Left colon (tissue), 2 donors: Measurements from ENCODE around the gene PRLHR. TPM values are rescaled to one million over a fixed set of nuclear protein-coding genes. Genes with fewer than 3 reads are reported as not detected.

ENCODE experiments used
- ATAC-seq: fragments of 200-7000 bp; cut with Tn5 transposase; one replicate; pipeline ENCODE4 v1.9.1; 2020; ENCODE audit warnings: mild to moderate bottlenecking, moderate library complexity
- DNase-seq, 2 donors: peaks; one replicate each; pipeline ENCODE4 v3.0.0-alpha.2; 2020
- intact Hi-C, 2 donors: fragments of 100-400 bp; cut with DNase I in 1 of 2; cut with micrococcal nuclease in 1 of 2; formaldehyde crosslinking; loops; one replicate each; pipeline versions ENCODE4 v1.11.2 to v1.14.0; 2022; cut with DNase I, micrococcal nuclease
- total RNA-seq, 2 donors: library from RNA; stranded (reverse); fragmentation: NEBNext Ultra II Directional; extraction: Animal tissue kit (Norgen Biotek cat#: 25700); gene quantifications; one replicate each; pipeline ENCODE4 v1.2.1, GENCODE V29; 2021
- donor health status: DM: no; HTN: no; CAD: no.
- donor health status: DM: yes; HTN: yes; CAD: no.

PRLHR gene
- total RNA-seq, 2 donors from 2014 or later = not detected

DNA sequence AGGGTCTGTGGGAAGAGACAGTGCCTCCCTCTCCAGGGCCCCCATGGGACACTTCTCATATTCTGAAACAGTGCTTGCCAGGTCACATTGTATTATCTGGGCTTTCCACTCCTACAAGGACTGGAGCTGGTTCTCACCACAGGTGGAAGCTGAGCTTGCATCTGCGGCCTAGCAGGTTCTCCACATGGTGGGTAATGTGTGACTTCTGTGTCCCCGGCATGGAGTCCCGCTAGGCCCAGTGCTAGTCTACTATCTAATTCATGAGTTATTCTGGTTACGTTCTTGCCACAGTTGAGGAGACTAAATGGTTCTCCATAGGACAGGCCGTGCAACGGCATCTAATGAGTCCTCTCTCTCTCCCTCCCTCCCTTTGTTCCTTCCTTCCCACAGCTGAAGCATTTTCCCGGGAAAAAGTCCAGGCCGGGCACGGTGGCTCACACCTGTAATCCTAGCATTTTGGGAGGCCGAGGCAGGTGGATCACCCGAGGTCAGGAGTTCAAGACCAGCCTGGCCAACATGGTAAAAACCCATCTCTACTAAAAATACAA is 27.7 kb downstream of the PRLHR start:
- ATAC-seq (no peak), DNase-seq (no peak)
- intact Hi-C loops = loop anchor here in 1 of 2 donors (2.0 kb wide), 1 partner anchor 153 kb away; no protein-coding TSS in a partner anchor

DNA sequence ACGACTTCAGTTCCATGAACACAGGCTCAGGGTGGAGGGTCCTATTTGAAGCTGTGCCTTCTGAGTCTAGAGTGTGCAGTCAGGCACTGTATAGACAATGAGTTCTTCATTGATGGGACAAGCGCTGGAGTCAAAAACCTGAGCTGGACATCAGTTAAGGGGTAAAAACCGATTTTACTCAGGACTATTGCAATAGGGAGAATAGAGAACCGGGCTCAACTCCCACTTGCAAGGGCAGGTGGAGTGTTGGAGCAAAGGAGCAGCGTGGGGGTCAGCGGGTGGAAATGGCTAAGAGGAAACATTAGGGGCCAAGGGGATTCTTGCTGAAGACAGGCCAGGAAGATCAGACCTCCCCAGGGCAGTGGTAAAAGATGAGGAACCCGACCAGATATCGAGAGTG is 28.5 kb downstream of the PRLHR start:
- DNase-seq (no peak), ATAC-seq (no peak)
- intact Hi-C loops = no loop called here

DNA sequence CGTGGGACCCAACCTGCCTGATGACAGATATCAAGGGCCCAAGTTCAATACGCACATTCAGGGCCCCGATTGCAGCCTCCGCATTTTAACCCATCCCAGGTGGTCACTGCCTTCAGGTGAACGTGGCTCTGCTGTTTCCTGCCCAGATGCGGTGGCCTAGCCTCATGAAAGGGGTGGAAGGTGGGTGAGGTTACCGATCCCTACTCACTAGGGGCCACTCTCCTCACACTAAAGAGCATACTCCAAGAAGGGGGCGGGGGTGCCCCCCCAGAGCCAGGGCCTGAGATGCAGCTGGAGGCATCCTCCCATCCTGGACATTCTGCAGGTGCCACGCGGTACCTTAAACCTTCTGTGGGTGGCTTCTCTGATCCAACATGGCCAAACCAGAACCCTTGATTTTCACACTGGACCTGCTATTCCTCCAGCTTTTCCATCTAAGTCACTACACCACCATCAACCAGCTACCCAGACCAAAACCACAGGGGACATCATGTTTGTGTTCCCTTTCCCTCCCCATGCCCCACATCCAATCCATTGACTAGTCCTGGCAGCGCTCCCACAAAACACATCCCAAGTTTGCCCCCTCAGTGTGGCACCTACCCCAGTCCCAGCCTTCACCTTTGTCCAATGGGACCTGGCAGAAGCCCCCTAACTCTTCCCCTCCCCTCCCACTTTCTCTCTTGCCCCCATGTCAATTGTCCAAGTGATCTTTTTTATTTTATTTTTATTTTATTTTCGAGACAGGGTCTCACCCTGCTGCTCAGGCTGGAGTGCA is 30.0 kb downstream of the PRLHR start:
- DNase-seq (no peak), ATAC-seq (no peak)
- intact Hi-C loops = no loop called here

DNA sequence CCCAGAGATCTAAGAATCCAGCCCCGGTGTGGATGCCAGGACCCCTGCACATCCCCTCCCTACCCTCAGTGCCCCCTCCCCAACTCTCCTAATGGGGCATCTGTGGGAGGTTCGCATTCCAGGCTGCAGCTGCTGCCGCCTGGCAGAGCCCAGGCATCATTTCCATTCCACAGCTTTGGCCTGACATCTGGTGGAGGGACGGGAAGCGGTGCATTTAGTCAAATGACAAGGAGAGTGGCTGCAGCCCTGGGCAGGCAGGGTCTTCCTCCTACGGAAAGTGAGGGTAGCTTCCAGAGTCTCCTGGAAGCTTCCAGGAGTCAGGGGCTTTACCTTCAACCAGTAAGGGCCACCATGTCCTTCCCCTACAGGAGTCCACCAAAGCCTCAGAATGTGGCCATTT is 30.8 kb downstream of the PRLHR start:
- ATAC-seq (no peak), DNase-seq (no peak)
- intact Hi-C loops = no loop called here

DNA sequence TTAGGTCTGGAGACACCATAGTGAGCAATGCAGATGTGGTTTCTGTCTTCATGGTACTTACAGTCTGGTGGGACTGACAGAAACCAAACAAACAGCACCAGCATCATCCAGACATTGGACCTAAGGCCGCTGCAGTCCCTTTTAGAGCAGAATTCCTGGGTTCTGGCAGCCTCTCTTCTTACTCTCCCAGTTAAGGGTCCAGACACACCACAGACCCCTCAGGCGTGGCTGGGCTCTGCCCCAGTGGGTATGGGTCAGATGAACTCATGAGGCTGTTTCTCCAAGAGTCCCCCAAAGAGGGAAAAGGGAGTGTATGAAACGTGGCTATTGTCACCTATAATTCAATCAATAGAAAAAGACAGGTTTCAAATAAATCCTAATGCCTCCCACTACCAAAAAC is 31.3 kb downstream of the PRLHR start:
- intact Hi-C loops = no loop called here
- no peak for DNase-seq
- ATAC-seq = no peak

DNA sequence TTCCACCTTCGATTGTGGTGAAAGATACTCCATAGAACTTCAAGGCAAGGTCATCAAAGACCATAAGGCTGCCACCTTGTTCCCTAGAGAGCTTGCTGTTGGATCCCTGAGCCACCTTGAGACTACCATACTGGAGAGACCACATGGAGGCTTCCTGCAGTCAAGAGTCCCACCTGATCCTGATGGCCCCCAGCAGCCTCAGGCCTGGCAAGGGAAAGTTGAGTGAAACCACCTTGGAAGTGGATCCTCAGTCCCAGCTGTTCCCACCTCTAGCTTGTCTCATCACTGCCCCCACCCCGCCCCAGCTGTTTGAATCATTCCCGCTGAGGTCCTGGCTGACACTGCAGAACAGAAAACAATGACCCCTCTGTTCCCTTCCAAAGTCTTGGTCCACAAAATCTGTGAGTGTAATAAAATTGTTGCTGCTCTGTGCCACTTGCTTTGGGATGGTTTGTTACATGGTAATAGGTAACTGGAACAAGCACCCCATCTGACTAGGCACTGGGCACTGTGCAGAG is 32.0 kb downstream of the PRLHR start:
- DNase-seq (no peak), ATAC-seq (no peak)
- intact Hi-C loops = no loop called here

DNA sequence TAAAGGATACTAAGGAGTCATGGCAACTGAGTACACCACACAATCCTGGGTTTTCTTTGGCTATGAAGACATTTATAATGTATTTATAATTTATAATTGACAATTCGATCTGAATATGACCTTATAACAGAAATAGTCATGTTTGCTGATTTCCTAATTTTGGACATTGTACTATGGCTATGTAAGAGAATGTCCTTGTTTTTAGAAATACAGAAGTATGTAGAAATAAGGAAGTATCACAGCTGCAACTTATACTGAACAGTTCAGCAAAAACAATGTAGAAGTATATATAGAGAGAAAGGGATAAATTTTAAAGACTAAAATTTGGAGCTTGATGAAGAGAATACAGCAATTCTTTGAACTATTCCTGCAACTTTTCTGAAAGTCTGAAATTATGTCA is 32.6 kb downstream of the PRLHR start:
- ATAC-seq (no peak), DNase-seq (no peak)
- intact Hi-C loops = no loop called here

DNA sequence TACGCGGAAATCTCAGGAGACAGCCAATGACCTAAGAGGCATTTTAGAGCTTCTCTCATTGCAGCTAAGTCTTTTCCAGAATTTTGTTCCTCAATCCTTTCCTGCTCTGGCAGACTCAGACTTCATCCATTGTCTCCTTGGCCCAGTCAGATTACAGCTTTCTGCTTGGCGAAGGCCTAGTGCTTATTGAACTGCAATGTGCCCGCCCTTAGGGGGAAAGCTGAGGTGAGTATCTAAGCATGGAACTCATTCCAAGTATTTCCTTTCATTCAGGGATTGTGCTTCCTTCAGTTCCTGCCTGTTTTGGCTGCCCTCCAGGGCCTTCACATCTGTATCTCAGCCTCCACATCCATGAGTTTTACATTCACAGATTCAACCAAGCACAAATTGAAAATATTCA is 37.5 kb downstream of the PRLHR start:
- DNase-seq = no peak
- intact Hi-C loops = no loop called here
- no peak for ATAC-seq

DNA sequence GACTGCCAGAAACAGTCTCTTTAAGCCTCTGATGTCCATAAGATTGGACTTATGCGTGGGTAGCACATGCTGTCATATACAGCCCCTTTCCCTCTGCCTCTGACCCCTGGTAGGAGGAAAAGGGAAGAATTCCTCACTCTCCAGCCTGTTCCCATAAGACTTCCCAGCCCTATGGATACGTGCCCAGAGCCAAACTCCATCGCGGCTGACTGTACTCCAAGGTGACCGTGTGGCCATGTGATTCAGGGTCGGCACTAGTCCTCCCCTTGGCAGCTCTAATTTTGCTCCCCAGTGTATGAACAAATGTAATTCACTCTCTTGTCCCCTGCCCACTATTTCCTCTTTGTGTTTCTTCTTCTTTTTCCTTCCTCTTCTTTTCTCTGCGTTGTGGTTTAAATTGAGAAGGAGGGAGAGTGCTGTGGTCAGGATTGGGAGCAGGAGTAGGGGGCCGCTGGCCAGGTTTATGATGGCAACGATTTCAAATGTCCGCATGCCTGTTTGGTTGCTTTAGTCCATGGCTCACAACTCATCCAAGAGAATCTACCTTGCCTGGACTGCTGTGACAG is 43.8 kb downstream of the PRLHR start:
- ATAC-seq = no peak
- no peak for DNase-seq
- intact Hi-C loops = no loop called here

DNA sequence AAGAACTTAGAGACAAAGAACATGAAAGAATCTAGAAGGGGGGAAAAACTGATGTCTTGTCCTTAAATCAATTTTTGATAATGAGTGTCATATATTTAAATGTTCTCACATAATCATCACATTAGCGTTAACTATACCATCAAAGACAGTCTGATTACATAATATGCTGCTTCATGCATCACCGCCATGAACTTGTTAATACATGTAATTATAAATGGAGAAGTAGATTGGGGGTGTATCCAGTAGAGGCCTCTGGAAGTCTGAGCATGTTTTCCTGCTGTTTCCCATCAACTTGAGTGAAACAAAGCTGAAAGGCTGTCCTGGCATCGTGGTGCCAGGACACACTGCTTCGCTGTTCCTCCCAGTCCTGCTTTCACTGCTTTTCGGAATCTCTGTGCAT is 48.2 kb downstream of the PRLHR start:
- ATAC-seq (no peak), DNase-seq (no peak)
- intact Hi-C loops = no loop called here

DNA sequence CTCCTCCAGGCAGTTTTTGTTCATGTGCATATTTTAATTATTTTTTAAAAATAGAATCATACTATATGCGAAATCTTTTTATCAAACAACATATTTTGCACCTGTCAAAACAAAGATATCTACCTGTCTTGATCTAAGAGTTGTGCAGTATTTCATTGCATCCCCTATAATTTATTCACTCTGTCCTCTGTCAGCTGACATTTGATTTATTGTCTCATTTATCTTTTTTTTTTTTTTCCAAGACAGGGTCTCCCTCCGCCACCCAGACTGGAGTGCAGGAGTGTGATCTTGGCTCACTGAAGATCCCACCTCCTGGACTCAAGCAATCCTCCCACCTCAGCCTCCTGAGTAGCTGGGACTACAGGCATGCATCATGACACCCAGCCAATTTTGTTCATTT is 49.0 kb downstream of the PRLHR start:
- intact Hi-C loops = no loop called here
- DNase-seq (no peak), ATAC-seq (no peak)

DNA sequence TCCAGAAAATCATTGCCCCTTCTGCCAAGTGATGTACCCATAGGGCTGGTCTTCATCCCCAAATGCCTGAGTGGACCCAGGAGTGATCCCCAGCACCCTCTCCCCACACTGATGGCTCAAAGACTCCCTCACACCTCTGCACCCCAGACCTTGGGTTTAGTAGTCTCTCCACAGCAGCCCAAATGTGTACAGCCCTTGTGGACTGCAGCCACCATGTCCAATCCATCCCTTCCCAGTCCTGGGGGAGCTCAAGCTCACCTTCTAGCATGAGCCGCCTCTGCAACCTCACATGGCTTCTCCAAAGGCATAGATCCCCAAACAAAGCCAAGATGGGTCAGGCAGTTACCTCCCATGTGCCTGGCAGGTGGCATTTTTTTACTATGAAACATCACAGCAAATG is 50.1 kb downstream of the PRLHR start:
- intact Hi-C loops = no loop called here
- ATAC-seq (no peak), DNase-seq (no peak)

DNA sequence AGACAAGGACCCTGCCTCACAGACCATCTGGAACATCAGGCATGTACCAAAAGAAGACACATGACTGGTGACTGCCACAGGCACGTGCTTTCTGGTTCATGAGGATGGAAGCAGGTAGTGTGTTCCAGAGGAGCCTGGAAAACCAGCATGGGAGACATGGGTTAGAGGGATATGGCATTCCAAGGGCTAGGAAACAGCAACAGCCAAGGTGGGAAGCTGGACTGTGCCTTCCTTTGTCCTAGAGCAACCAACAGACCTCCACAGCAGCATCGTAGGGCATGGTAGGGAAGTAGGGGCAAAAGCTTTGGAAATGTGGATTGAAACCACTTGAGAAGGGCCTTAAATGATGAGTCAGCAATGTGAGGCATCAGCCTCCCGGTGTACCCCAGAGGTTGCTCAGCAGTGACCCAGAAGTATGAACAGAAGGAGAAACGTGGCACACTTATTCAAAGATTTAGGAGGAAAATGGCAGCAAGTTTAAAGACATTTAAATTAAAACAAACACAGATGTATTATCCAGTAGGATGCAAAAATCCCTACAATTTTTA is 51.0 kb downstream of the PRLHR start:
- ATAC-seq (no peak), DNase-seq (no peak)
- intact Hi-C loops = no loop called here

DNA sequence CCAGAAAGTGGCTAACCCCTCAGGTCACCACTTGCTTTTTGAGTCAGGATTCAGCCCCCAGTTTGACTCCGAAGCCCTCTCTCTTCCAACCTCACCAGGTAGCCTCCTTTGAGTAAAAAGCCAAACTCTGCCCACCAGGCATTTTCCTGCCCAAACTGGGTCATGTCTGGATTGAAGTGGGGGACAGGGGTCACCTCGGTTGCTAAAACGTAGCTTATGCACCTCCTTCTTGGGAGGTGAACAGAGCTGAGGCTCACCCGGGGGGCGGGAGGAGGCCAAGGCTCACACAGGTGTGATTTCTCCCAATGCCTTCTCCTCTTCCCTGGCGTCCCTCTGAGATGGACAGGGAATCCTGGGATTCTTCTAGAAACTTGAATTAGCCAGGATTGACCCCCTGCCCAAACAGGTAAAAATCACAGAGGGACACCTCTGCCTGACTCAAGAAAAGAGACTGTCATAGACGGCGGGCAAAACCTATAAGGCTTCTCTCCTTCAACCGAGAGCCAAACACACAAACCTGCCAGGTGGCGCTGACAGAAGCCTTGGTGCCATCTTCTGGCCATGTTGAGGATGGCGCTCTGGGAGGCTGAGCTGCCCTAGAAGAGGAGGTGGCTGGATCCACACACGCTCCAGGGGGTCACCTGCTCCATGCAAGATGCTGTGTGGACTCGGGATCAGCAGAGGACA is 51.6 kb downstream of the PRLHR start:
- intact Hi-C loops = no loop called here
- ATAC-seq = peak; percentile 92
- peak; percentile 34 to 52 for DNase-seq

DNA sequence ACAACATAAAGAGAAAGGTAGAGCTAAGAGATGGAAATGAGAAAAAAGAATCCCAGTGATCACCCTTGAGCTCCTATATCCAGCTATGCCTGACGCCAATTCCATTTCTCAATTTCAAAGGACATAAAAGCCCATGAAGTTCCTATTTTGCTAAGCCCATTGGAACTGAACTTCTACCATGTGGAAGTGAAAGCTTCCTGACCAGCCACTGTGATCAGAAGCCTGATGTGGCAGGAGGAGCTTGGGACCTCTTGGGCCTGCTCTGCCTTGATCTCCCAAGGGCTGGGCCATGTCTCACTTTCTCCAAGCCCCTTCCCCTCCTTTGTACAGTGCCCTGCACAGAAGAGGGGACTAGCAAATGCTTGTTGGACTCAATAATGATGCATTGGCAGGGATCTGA is 52.7 kb downstream of the PRLHR start:
- no peak for ATAC-seq
- DNase-seq = no peak
- intact Hi-C loops = no loop called here

DNA sequence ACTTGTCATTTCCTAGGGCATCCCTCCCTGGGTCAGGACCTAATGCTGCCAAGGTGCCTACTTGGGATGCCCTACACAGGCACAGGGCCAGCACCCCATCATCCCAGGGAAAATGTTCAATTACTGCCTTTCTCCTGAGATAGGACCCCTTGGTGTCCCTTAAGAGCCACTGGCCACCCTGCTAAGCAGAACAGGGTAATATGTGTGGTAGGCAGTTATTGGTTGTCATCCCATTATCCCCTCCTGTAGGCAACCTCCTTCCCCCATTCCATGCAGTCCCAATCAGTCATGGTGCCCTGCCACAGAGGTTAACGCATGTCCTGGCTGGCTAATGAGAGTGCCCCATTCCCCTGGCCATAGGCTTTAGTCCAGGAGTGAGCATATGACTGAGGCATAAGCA is 53.2 kb downstream of the PRLHR start:
- intact Hi-C loops = no loop called here
- ATAC-seq (no peak), DNase-seq (no peak)

DNA sequence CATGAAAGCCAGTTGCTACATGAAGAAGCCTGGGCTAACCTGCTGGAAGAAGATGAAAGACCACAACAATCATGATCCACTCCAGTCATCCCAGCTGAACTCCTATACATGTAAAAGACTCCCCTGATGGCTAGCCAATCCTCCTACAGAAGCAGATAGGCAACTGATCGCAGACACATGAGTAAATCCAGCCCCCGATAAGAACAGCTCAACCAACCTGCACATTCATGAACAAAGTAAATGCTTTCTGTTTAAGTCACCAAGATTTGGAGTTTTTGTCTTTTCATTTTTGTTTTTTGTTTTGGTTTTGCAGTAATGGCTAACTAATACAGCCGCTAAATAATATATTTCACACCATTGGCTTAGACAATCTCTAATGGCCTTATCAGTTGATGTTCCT is 53.7 kb downstream of the PRLHR start:
- no peak for ATAC-seq

More for the DNA sequence above, 53.7 kb downstream of the PRLHR start:
- intact Hi-C loops = no loop called here
- DNase-seq = no peak
